GM12865 (cell line): Measurements from ENCODE around the gene BAIAP2.

Experiments
- DNase-seq: peaks from one replicate; pipeline ENCODE4 v3.0.0; 2010; ENCODE audit warnings: low read depth
- H3K4me3 ChIP-seq: 2 replicates; pipeline ENCODE4 v1.5.1; 2011; ENCODE audit warnings: mild to moderate bottlenecking, low read depth, low read length, control low read depth
- CTCF ChIP-seq: IDR thresholded peaks from 2 replicates; pipeline ENCODE4 v1.5.1; 2011; ENCODE audit warnings: low read length, control low read depth, low read depth, inconsistent platforms; ENCODE audit not compliant: insufficient read depth; ENCODE audit errors: missing control alignments

BAIAP2 gene

GRCh38 chr17:81120149-81120484, 85.2 kb downstream of the BAIAP2 start:
- H3K4me3 ChIP-seq, result no peak overlapping the region
- TF ChIP-seq CTCF, result no peak
- no peak for DNase-seq

GRCh38 chr17:81120695-81121621, 86.0 kb downstream of the BAIAP2 start:
- DNase-seq, result no peak
- H3K4me3 ChIP-seq, result no peak overlapping the region
- no peak for TF ChIP-seq CTCF

GRCh38 chr17:81121841-81122733, 87.1 kb downstream of the BAIAP2 start:
- TF ChIP-seq CTCF, result no peak
- H3K4me3 ChIP-seq, result no peak overlapping the region
- DNase-seq, result no peak

DNA sequence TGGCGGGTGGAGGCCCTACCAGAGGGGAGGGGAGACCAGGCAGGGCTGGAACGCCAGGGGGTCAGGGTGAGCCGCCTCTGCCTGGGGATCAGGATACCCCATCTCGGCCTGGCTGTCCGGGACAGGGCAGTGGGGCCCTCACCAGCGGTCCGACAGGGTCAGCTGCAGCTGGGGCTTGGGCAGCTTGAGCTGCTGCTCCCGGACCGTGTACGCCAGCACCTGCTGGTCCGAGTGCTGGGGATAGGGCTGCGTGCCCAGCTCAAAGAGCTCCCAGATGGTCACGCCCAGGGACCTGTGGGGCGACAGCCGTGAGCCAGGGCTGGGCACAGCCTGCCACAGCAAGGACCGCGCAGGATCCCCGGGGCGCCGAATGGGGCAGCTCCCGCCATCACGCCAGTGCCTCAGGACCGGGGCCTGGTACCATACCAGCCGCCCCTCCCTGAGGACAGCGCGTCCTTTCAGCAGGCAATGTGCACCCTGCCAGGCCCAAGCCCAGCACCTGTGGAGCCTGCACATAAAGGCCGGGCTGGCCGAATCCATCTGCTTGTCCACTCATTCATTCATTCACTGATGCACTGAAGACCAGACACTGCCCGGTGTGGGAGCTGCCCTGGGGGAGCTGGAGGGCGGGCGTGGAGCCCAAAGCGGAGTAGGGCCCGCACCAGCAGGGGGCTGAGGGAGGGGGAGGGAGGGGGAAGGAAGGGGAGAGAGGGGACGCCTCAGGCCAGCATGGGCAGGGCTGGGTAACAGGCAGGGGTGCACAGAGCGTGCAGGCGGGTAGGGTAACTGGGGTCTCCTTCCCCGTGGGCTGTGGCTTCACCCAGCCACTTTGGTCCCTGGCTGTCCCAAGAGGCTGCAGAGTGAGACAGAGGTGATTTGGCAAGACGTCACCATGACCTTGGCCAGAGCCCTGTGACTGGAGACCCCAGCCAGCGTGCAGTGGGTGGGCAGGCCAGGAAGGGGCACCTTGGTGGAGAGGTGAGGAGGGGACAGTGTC, 88.4 kb downstream of the BAIAP2 start:
- H3K4me3 ChIP-seq, result no peak overlapping the region
- no peak for TF ChIP-seq CTCF
- no peak for DNase-seq

- H3K4me3 ChIP-seq, result no peak overlapping the region
Measured at GRCh38 chr17:81124377-81124776, 89.4 kb downstream of the BAIAP2 start.

More at GRCh38 chr17:81124377-81124776, 89.4 kb downstream of the BAIAP2 start:
- TF ChIP-seq CTCF, result no peak
- no peak for DNase-seq
